GM21381 (cell line): ENCODE measurements around the gene METAP1D.
"Not testable (repeated sequence)": the region's sequence is repeated elsewhere in the genome, so short reads cannot be mapped to it uniquely, and the experiment has no call there.

ENCODE experiments used
- ATAC-seq: cut with Tn5 transposase; IDR thresholded peaks from one replicate; pipeline ENCODE4 v1.9.1; 2021; ENCODE audit warnings: mild to moderate bottlenecking, moderate library complexity; ENCODE audit not compliant: unreplicated experiment

Gene METAP1D

GRCh38 chr2:171996021-171996420 is 3.7 kb upstream of the METAP1D start:
- no peak for ATAC-seq

DNA sequence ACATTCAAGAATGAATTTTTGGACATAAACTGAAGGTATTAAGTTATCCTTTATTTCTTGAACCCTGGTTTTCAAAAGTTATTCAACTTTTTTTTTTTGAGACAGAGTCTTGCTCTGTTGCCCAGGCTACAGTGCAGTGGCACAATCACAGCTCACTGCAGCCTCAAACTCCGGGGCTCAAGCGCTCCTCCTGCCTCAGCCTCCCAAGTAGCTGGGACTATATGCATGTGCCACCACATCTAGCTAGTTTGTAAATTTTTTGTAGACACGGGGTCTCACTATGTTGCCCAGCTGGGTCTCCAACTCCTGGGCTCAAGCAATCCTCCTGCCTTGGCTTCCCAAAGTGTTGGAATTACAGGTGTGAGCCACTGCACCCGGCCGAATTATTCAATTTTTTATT is 2.7 kb upstream of the METAP1D start:
- ATAC-seq: not testable (repeated sequence)

DNA sequence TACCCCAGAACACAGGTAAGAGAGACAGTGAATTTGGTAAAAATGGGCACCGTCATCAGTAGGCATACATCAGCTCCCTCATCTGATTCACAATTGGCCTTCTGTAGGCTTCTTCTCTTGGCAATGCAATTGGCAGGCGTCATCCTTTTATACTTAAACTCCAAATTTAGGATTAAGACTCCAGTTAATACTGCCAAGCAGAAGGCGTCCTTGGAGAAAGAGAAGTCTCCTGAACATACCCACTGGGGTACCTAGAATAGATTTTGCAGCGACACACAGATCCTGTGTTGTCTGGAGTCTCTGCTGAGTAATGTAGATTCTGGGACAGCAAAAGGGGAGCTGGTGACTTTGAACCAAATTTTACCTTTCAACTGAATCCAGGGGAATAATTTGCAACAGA is 592 bp upstream of the METAP1D start:
- no peak for ATAC-seq

DNA sequence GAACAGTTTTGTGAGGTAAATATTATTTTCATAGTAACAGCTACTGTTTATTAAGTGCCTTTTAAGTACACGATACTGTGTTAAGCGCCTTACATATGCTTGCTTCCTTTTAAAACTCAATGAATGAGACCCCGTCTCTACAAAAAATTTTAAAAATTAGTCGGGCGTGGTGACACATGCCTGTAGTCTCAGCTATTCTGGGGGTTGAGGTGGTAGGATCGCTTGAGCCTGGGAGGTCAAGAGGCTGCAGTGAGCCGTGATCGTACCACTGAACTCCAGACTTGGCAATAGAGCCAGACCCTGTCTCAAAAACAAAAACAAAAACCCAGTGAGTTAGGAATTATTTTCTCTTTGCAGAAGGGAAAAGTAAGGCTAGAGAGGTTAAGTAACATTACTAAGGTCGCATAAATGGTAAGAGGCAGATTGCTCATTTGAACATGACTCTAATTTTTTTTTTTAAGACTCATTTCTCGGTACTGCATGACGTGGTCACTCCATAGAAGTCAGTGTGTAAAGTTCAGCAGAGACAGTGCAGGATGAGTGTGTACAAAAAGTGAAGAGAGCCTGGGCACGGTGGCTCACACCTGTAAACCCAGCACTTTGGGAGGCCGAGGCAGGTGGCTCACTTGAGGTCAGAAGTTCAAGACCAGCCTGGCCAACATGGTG is 1.1 kb downstream of the METAP1D start:
- no peak for ATAC-seq

DNA sequence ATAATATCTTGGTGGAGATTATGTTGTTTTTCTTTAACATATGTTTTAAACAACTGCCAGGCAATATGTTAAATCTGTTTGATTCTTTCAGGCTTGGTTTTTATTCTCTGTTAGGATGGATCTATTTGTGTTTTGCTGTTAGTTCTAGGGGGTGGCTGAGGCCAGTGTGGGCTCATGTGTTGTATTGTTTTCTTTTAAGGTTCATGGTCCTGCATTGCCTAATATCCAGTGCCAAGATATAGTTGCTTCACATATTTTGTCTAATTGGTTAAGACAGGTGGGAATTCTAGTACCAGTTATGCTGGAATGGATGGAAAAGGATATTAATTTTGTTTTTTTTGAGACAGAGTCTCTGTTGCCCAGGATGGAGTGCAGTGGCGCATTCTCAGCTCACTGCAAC is 7.6 kb downstream of the METAP1D start:
- no peak for ATAC-seq

GRCh38 chr2:172009823-172010222 is 10.1 kb downstream of the METAP1D start:
- no peak for ATAC-seq

GRCh38 chr2:172011812-172012575 is 12.2 kb downstream of the METAP1D start:
- no peak for ATAC-seq

DNA sequence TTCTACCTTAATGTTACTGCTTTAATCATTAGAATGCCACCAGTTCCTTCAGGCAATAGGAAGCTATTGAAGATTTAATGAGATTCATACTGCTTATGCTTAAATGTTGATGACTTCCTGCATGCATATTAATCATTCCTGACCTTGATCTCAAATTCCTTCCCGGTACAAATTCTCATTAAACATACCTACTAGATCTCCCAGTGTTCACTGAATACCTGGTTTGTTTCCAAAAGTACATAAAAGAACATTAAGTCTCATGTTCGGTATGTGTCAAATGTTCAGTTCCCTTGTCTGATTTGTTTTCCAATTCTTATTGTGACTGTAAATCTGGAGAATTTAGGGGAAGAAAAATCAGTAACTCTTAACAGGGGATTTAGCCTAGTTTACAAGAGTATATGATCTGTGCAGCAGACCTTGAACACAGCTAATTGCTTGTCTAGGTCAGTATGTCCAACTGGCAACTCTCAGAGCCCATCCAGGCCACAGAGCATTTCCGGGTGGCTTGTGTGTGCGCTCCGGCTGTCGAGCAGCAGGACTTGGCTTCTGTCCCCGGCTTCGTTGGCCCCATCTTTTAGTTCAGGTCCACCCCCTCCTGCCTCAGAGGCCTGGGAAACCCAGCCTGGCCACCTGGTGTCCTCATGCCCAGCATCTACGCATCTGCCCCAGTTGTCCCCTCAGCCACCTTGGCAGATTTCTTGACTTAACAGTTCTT is 13.1 kb downstream of the METAP1D start:
- no peak for ATAC-seq

GRCh38 chr2:172013396-172013795 is 13.6 kb downstream of the METAP1D start:
- peak; percentile 74 for ATAC-seq

DNA sequence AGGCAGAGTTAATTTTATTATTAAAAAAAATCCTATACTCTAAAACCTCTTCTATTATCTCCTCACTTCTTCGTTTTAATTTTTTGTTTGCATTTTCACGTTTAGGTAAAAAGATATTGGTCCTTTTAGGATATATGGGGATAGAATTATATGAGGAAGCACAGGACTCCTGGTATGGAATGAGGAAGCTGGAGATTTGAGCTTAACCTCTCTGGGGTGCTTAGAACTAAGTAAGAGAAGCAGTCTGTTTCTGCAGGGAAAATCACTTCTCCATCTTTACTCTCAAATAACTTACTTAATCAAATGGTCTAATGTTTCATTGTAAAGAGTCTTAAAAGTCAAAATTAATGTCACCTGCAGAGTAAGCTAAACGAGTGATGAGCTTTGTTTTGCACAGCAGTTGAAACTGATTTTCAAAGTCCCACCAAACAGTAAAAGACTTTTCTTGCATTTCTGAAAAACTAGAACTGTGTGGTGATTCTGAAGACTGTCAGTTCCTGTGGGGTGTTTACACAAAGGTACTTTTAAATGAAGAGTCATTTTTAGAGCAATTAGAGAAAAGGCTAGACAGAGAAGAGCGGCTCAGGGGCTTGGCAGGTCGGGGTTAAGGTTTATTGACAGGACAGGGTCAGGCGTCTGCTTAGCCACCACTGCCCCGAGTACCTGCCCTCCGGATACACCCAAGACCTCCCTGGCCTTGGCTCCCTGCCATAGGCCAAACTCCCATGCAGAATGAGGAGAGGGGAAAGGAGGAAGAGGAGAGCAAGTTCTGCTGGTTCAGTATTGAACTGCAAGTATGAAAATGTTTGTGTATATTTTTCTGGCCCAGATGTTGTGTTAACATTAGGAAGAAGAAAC is 21.6 kb downstream of the METAP1D start:
- no peak for ATAC-seq

DNA sequence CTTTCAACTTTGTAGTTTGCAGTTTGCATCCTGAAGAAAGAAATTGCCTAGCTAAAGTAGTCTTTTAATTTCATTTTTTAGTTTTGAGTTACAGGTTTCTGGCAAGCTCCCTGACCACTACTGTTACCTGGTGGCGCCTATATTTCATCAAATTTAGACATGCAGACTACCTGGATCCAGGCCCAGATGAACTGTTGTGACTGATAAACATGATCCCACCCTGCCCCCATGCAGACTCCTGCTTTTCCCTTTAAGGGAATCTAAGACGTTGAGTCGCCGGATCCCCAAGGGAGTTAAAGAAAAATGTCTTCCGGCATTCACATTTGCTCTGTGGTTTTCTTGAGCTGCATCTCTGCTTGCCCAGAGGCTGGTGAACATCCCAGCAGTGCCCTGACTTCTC is 22.2 kb downstream of the METAP1D start:
- no peak for ATAC-seq

GRCh38 chr2:172031536-172031935 is 31.8 kb downstream of the METAP1D start:
- no peak for ATAC-seq

- no peak for ATAC-seq
These were observed 38.4 kb downstream of the METAP1D start for GRCh38 chr2:172038121-172038520.

- no peak for ATAC-seq
These were observed 38.9 kb downstream of the METAP1D start for GRCh38 chr2:172038604-172039003.

DNA sequence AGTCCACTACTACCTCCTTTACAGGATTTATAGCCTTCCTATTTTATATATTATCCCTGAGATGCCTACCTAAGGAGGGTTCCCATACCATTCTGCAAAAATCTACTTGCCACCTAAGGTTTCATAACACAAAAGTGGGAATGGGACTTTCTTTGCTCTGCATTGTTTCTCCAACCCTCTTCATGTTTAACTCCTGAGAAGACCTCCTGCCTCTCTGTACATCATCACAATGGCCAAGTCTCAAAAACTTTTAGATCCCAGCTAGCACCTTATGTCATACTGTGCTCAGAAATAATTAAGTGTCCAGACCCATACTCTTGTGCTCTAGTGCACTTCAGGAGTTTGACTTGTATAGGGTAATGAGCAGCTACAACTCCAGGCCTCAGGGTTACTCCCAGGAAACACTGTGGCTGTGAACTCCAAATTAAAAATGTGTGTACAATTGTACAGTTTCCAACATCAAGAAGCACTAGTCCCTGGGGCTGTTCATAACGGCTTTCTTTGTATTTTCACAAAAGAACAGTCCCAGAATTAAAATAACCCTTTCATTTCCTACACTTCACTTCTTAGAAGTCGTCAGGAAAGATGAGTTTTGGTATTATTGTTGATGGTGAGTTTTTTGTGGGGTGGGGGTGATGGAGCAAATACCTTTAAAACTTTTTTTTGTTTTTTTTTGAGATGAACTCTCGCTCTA is 39.4 kb downstream of the METAP1D start:
- ATAC-seq: no peak

DNA sequence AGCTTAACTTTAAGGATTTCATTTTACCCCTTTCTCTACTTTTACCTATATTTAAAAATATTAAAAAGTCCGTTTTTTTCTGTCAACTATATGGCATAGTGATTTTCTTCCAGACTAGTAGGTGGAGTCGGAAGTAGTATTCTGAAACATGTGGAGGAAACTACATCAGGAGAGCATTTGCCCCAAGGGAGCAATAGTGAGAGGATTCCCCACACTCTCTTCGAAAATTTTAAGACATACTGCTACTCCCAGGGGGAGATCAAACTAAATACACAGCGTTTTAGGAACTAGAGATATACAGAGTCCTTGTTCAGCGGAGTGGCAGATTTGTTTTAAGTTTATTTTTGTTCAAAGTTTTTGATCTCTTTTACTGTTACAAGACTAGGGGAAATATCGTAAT is 40.6 kb downstream of the METAP1D start:
- no peak for ATAC-seq

GRCh38 chr2:172046080-172046678 is 46.4 kb downstream of the METAP1D start:
- no peak for ATAC-seq

GRCh38 chr2:172046866-172047565 is 47.3 kb downstream of the METAP1D start:
- no peak for ATAC-seq
